NCI-H2227 (cell line): Measurements from ENCODE around the gene SHANK1.

Experiments
- DNase-seq: peaks from one replicate; lab custom pipeline; 2025; ENCODE audit not compliant: unreplicated experiment; lab: John Stamatoyannopoulos, UW

Gene SHANK1

GRCh38 chr19:50662651-50663481 lies 56.7 kb downstream of the SHANK1 start:
- no peak for DNase-seq

- no peak for DNase-seq
Measured at GRCh38 chr19:50661766-50662650, 57.6 kb downstream of the SHANK1 start.

GRCh38 chr19:50661023-50661422 lies 58.6 kb downstream of the SHANK1 start:
- DNase-seq = no peak

- peak; percentile 42 for DNase-seq
Measured at GRCh38 chr19:50660088-50660366, 59.6 kb downstream of the SHANK1 start.

GRCh38 chr19:50659318-50660087 lies 60.1 kb downstream of the SHANK1 start:
- DNase-seq = peak; percentile 82

GRCh38 chr19:50658441-50659317 lies 60.9 kb downstream of the SHANK1 start:
- DNase-seq = peak; percentile 96

GRCh38 chr19:50657712-50658440 lies 61.7 kb downstream of the SHANK1 start:
- DNase-seq = peak; percentile 99

- no peak for DNase-seq
Measured at GRCh38 chr19:50657222-50657669, 62.4 kb downstream of the SHANK1 start.

GRCh38 chr19:50654882-50655281 lies 64.7 kb downstream of the SHANK1 start:
- no peak for DNase-seq

GRCh38 chr19:50652722-50653121 lies 66.9 kb downstream of the SHANK1 start:
- no peak for DNase-seq

GRCh38 chr19:50651174-50651573 lies 68.4 kb downstream of the SHANK1 start:
- no peak for DNase-seq

GRCh38 chr19:50649433-50650391 lies 69.9 kb downstream of the SHANK1 start, which contains the start of gene C19orf81:
TSS of gene C19orf81 (plus strand) at chr19:50649445. CDS start at chr19:50649445, 0 bp downstream.
- DNase-seq = peak; percentile 70

GRCh38 chr19:50648659-50649058 lies 70.9 kb downstream of the SHANK1 start:
- DNase-seq = no peak

GRCh38 chr19:50647879-50648615 lies 71.6 kb downstream of the SHANK1 start:
- DNase-seq = no peak

GRCh38 chr19:50646074-50646807 lies 73.4 kb downstream of the SHANK1 start:
- DNase-seq = no peak

- DNase-seq = no peak
Measured at GRCh38 chr19:50645107-50645506, 74.5 kb downstream of the SHANK1 start.

GRCh38 chr19:50644315-50644915 lies 75.2 kb downstream of the SHANK1 start:
- DNase-seq = no peak
